ENCODE results near the gene CREBL2.
"Not testable (repeated sequence)": the region's sequence is repeated elsewhere in the genome, so short reads cannot be mapped to it uniquely, and the experiment has no call there.

CREBL2 gene

GRCh38 chr12:12572659-12573058 lies 39.0 kb upstream of the CREBL2 start:
- no peak overlapping the region for H3K4me3 ChIP-seq (ENCODE audit: low read depth, low read length)
- H3K9me3 ChIP-seq, result no peaks in the 10 kb centered on the region
- no peak for TF ChIP-seq CTCF (IDR thresholded peaks at IDR 0.05; ENCODE audit: low read depth, low read length)
- H3K27me3 ChIP-seq, result no peaks in the 10 kb centered on the region
- no peaks in the 10 kb centered on the region for H3K36me3 ChIP-seq
- H3K4me1 ChIP-seq, result no peaks in the 10 kb centered on the region
- no peak for DNase-seq

GRCh38 chr12:12577786-12578185 lies 33.9 kb upstream of the CREBL2 start:
- no peak overlapping the region for H3K4me3 ChIP-seq (ENCODE audit: low read depth, low read length)
- no peaks in the 10 kb centered on the region for H3K9me3 ChIP-seq
- DNase-seq, result no peak

GRCh38 chr12:12580716-12581115 lies 31.0 kb upstream of the CREBL2 start:
- H3K4me3 ChIP-seq (ENCODE audit: low read depth, low read length); H3K4me1 ChIP-seq; H3K36me3 ChIP-seq; H3K27me3 ChIP-seq; DNase-seq; H3K9me3 ChIP-seq: not testable (repeated sequence)

More at GRCh38 chr12:12577786-12578185, 33.9 kb upstream of the CREBL2 start:
- Histone ChIP-seq H3K36me3 (no peaks in the 10 kb centered on the region), H3K4me1 (no peaks in the 10 kb centered on the region), H3K27me3 (no peaks in the 10 kb centered on the region)
- no peak for TF ChIP-seq CTCF (IDR thresholded peaks at IDR 0.05; ENCODE audit: low read depth, low read length)

- DNase-seq, result no peak
- no peak overlapping the region for H3K4me3 ChIP-seq (ENCODE audit: low read depth, low read length)
- H3K36me3 ChIP-seq, result no peaks in the 10 kb centered on the region
- H3K27me3 ChIP-seq, result no peaks in the 10 kb centered on the region
- no peak for TF ChIP-seq CTCF (IDR thresholded peaks at IDR 0.05; ENCODE audit: low read depth, low read length)
- no peaks in the 10 kb centered on the region for H3K4me1 ChIP-seq
- H3K9me3 ChIP-seq, result no peaks in the 10 kb centered on the region
Observed at GRCh38 chr12:12582193-12582881, 29.3 kb upstream of the CREBL2 start.

GRCh38 chr12:12582895-12583303 lies 28.8 kb upstream of the CREBL2 start:
- Histone ChIP-seq H3K27me3 (no peaks in the 10 kb centered on the region), H3K4me1 (no peaks in the 10 kb centered on the region), H3K36me3 (no peaks in the 10 kb centered on the region), H3K4me3 (ENCODE audit: low read depth, low read length) (no peak overlapping the region), H3K9me3 (no peaks in the 10 kb centered on the region)
- DNase-seq, result no peak
- no peak for TF ChIP-seq CTCF (IDR thresholded peaks at IDR 0.05; ENCODE audit: low read depth, low read length)

- H3K4me3 ChIP-seq (ENCODE audit: low read depth, low read length), result no peak overlapping the region
- no peaks in the 10 kb centered on the region for H3K9me3 ChIP-seq
- H3K27me3 ChIP-seq, result no peaks in the 10 kb centered on the region
- H3K36me3 ChIP-seq, result no peaks in the 10 kb centered on the region
- TF ChIP-seq CTCF (IDR thresholded peaks at IDR 0.05; ENCODE audit: low read depth, low read length), result no peak
- no peak for DNase-seq
- no peaks in the 10 kb centered on the region for H3K4me1 ChIP-seq
Observed at GRCh38 chr12:12583510-12584178, 28.0 kb upstream of the CREBL2 start.
